Measurements from ENCODE around the gene GPR132. TPM values are rescaled to one million over a fixed set of nuclear protein-coding genes. Genes with fewer than 3 reads are reported as not detected.
A peak's percentile ranks its signal among the peaks of the same experiment; 100 is the strongest.

GPR132 gene
- total RNA-seq, 1 donor from 2014 or later: 9.1 TPM

DNA sequence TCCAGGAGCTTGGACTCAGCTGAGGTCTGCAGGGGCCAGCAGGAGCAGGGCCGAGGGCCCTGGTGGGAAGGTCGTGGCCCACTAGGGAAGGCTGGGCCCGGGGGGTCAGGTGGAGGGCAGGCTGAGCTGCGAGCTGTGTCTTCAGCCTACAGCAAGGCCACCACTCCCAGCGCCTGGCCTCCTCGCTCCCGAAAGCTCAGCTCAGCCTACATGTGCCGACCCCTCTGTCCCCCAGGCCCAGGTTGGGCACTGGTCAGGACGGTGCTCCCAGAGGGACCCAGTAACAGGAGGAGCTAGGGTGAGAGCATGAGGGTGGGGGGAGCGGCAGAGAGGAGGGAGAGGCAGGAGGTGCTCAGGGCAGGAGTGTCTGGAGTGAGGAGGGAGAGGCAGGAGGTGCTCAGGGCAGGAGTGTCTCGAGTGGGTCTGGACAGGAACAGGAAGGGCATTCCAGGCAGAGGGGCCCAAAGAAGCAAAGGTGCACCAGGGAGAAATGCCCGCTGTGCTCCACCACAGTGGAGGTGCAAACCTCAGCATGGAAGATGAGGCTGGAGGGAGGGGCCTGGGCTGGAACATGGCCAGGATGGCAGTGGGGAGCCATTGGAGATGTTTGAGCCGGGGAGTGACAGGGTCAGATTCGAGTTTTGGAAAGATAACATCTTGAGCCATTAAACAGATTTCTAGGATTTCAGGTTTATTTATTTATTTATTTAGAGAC is 29.1 kb upstream of the GPR132 start:
- Histone ChIP-seq H3K4me1 (peaks cover 39% of the 10 kb centered on the region), H3K4me3 (peak overlapping the region; percentile 71 to 76), H3K27me3 (no peaks in the 10 kb centered on the region), H3K36me3 (no peaks in the 10 kb centered on the region), H3K27ac (peak overlapping the region; percentile 95), H3K9me3 (no peaks in the 10 kb centered on the region)
- intact Hi-C loops (cut with DNase I): loop anchor here (10.0 kb wide), 1 partner anchor 190 kb away; no protein-coding TSS in a partner anchor
- TF ChIP-seq POLR2A (IDR thresholded peaks at IDR 0.05) (no peak), POLR2AphosphoS5 (IDR thresholded peaks at IDR 0.05; ENCODE audit: insufficient read depth in 1 of 2, low read depth in 1 of 2) (no peak)
- TF ChIP-seq, protein P1, sequence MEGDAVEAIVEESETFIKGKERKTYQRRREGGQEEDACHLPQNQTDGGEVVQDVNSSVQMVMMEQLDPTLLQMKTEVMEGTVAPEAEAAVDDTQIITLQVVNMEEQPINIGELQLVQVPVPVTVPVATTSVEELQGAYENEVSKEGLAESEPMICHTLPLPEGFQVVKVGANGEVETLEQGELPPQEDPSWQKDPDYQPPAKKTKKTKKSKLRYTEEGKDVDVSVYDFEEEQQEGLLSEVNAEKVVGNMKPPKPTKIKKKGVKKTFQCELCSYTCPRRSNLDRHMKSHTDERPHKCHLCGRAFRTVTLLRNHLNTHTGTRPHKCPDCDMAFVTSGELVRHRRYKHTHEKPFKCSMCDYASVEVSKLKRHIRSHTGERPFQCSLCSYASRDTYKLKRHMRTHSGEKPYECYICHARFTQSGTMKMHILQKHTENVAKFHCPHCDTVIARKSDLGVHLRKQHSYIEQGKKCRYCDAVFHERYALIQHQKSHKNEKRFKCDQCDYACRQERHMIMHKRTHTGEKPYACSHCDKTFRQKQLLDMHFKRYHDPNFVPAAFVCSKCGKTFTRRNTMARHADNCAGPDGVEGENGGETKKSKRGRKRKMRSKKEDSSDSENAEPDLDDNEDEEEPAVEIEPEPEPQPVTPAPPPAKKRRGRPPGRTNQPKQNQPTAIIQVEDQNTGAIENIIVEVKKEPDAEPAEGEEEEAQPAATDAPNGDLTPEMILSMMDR (IDR thresholded peaks at IDR 0.05): no peak
- no peak for DNase-seq (ENCODE audit: extremely low spot score in 2 of 2)

DNA sequence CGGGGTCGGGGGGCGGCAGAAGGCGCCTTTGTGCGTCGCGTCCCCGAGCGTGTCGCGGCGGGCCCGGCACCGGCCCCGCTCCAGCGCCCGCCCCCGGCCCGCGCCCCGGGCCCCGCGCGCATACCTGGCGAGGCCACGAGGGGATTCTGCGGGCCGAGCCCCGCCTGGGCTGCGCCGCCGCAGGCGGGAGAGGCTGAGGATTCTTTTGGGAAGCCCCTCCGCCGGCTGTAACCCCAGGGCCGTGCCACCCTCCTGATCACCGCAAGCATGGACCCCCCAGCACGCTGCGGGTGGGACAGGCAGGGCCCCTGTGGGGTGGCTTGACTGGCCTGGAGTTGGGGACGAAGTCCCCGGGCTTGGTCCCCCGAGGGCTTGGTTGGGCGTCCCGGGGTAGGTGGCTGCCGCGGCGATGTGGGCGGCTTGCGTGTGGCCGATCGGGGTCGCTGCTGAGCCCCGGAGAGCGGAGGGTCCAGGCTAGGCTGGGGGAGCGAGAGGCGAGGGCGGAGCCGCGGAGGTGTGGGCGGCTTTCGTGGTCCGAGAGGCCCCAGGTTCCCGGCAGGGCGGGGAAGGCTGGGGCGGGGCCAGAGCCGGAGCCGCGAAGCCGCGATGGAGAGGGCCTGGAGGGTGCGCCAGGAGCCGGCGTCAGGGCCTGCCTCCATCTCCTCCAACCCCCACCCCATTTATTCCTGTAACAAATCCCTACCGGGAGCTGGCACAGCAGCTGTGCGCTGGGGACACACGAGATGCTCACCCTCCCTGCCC is 28.4 kb upstream of the GPR132 start:
- no peak for DNase-seq (ENCODE audit: extremely low spot score in 2 of 2)
- peaks cover 46% of the 10 kb centered on the region for H3K4me1 ChIP-seq
- H3K9me3 ChIP-seq: no peaks in the 10 kb centered on the region
- intact Hi-C loops (cut with DNase I): loop anchor here (10.0 kb wide), 1 partner anchor 191 kb away; no protein-coding TSS in a partner anchor
- H3K4me3 ChIP-seq: peak overlapping the region; percentile 71 to 76
- TF ChIP-seq POLR2AphosphoS5 (IDR thresholded peaks at IDR 0.05; ENCODE audit: insufficient read depth in 1 of 2, low read depth in 1 of 2) (peak in 1 of 2 donors; percentile 68), POLR2A (IDR thresholded peaks at IDR 0.05) (peak in 1 of 2 donors; percentile 16)
- TF ChIP-seq, protein P1 (IDR thresholded peaks at IDR 0.05): peak in 1 of 3 experiments; percentile 23
- peak overlapping the region; percentile 95 for H3K27ac ChIP-seq
- no peaks in the 10 kb centered on the region for H3K27me3 ChIP-seq
- H3K36me3 ChIP-seq: no peaks in the 10 kb centered on the region

DNA sequence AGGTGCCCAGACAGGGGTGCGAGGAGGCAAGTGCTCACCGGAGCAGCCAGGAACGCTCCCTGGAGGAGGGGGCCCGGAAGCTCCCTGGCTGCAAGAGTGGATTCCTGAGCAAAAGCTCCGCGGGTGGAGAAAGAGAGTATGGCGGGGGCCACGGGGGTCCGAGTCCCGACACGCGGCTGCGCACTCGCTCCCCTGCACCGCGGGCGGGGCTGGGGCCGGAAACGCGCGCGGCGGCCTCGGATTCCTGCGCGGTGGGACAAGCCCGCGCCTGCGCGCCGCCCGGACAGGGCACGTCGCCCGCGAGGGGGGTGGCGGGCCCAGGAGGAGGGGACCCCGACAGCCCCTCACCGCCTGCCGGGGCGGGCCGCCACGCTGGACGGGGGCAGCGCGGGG is 27.8 kb upstream of the GPR132 start:
- Histone ChIP-seq H3K27ac (peak overlapping the region; percentile 95), H3K9me3 (no peaks in the 10 kb centered on the region), H3K4me3 (peak overlapping the region; percentile 71 to 76), H3K27me3 (no peaks in the 10 kb centered on the region), H3K36me3 (no peaks in the 10 kb centered on the region), H3K4me1 (peaks cover 52% of the 10 kb centered on the region)
- DNase-seq (ENCODE audit: extremely low spot score in 2 of 2): no peak
- intact Hi-C loops (cut with DNase I): loop anchor here (10.0 kb wide), 1 partner anchor 192 kb away; no protein-coding TSS in a partner anchor
- TF ChIP-seq, protein P1 (IDR thresholded peaks at IDR 0.05): no peak
- peak in 1 of 2 donors; percentile 53 for TF ChIP-seq POLR2A (IDR thresholded peaks at IDR 0.05)

DNA sequence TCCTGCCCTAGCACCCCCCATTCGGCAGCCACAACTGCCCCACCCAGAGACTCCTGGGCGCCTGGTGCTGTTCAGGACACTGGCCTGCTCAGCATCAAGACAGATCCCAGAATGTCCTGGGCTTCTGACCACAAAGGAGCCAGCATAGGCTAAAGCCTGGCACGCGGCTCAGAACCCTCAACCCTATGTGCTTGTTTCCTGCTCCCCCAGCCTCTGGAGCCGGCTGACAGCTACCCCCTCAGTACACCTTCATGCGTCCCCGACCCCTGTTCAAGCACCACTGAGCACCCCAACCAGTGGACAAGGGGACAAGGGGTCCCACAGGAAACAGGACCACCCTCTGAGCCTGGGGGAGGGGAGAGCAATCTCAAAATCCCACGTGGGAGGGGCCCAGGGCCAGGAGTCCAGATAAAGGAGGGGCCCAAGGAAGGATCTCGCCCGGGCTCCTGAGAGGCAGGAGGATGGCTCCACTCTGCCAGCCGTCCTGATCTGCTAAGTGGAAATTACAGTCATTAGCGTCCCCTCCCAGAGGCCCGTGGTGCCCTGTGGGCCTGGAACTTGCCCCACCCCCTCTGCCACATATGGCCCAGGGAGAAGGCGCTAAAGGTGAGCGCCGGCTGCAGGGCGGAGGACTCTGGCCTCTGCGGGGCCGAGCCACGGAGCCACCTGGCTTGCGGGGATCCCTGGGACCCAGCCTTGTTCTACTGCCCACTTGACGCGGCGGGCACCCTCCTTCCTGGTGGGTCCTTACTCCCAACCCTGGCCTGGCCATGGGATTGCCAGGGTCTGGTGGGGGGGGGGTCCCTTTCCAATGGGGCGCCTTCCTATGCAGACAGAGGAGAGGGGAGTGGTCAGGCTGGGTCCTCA is 27.2 kb upstream of the GPR132 start:
- peak overlapping the region; percentile 95 for H3K27ac ChIP-seq
- peak overlapping the region; percentile 71 to 76 for H3K4me3 ChIP-seq
- H3K4me1 ChIP-seq: peaks cover 57% of the 10 kb centered on the region
- no peak for DNase-seq (ENCODE audit: extremely low spot score in 2 of 2)
- TF ChIP-seq POLR2A (IDR thresholded peaks at IDR 0.05) (no peak), POLR2AphosphoS5 (IDR thresholded peaks at IDR 0.05; ENCODE audit: insufficient read depth in 1 of 2, low read depth in 1 of 2) (peak in 1 of 2 donors; percentile 26)
- H3K9me3 ChIP-seq: no peaks in the 10 kb centered on the region
- H3K27me3 ChIP-seq: no peaks in the 10 kb centered on the region
- no peaks in the 10 kb centered on the region for H3K36me3 ChIP-seq
- intact Hi-C loops (cut with DNase I): loop anchor here (10.0 kb wide), 1 partner anchor 192 kb away; no protein-coding TSS in a partner anchor

All from vagina (tissue), 2 donors.